PC-3 (cell line): Measurements from ENCODE around the gene TSPEAR.

ENCODE experiments used
- EZH2 ChIP-seq: fragments of 300-600 bp; sonication (generic); IDR thresholded peaks from one replicate; pipeline ENCODE4 v1.6.1; 2017; ENCODE audit warnings: antibody characterized with exemption, mild to moderate bottlenecking, low read length; ENCODE audit not compliant: unreplicated experiment
- TF ChIP-seq, protein P1 (sequence below): fragments of 300-600 bp; sonication (generic); conservative IDR thresholded peaks from 2 replicates; pipeline ENCODE4 v1.5.1; 2017; ENCODE audit warnings: antibody characterized with exemption, low read depth, mild to moderate bottlenecking, low read length

- TF ChIP-seq, protein P1, sequence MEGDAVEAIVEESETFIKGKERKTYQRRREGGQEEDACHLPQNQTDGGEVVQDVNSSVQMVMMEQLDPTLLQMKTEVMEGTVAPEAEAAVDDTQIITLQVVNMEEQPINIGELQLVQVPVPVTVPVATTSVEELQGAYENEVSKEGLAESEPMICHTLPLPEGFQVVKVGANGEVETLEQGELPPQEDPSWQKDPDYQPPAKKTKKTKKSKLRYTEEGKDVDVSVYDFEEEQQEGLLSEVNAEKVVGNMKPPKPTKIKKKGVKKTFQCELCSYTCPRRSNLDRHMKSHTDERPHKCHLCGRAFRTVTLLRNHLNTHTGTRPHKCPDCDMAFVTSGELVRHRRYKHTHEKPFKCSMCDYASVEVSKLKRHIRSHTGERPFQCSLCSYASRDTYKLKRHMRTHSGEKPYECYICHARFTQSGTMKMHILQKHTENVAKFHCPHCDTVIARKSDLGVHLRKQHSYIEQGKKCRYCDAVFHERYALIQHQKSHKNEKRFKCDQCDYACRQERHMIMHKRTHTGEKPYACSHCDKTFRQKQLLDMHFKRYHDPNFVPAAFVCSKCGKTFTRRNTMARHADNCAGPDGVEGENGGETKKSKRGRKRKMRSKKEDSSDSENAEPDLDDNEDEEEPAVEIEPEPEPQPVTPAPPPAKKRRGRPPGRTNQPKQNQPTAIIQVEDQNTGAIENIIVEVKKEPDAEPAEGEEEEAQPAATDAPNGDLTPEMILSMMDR: no peak
- no peak for TF ChIP-seq EZH2
These were observed 194.6 kb downstream of the TSPEAR start for GRCh38 chr21:44516828-44517174.
